RWPE2 (cell line): ENCODE data around the gene RNFT2.

Experiments used
- ATAC-seq: fragments of 200-7000 bp; cut with Tn5 transposase; 3 replicates; pipeline ENCODE4 v1.9.1; 2021; ENCODE audit warnings: low read depth
- DNase-seq: peaks from one replicate; pipeline ENCODE4 v3.0.0-alpha.2; 2020; ENCODE audit warnings: low spot score
- H3K27ac ChIP-seq: fragments of 450-650 bp; 2 replicates; pipeline ENCODE4 v1.5.1; 2017; ENCODE audit warnings: mild to moderate bottlenecking; ENCODE audit not compliant: poor library complexity, severe bottlenecking
- H3K27me3 ChIP-seq: fragments of 250-450 bp; sonication (Bioruptor Pico); 2 replicates; pipeline ENCODE4 v1.5.1; 2021; ENCODE audit warnings: mild to moderate bottlenecking, moderate library complexity; ENCODE audit not compliant: insufficient read depth, poor library complexity, severe bottlenecking
- H3K36me3 ChIP-seq: fragments of 250-450 bp; sonication (Bioruptor Pico); 2 replicates; pipeline ENCODE4 v1.5.1; 2020; ENCODE audit warnings: low read depth, mild to moderate bottlenecking, moderate library complexity
- H3K4me1 ChIP-seq: fragments of 250-450 bp; sonication (Bioruptor Pico); 2 replicates; pipeline ENCODE4 v1.5.1; 2021; ENCODE audit warnings: mild to moderate bottlenecking, moderate library complexity; ENCODE audit not compliant: insufficient read depth, poor library complexity, severe bottlenecking
- H3K4me3 ChIP-seq: fragments of 250-450 bp; sonication (Bioruptor Pico); 2 replicates; pipeline ENCODE4 v1.5.1; 2021; ENCODE audit warnings: mild to moderate bottlenecking, moderate library complexity; ENCODE audit not compliant: severe bottlenecking
- H3K9me3 ChIP-seq: fragments of 250-450 bp; sonication (Bioruptor Pico); 2 replicates; pipeline ENCODE4 v1.5.1; 2021; ENCODE audit warnings: mild to moderate bottlenecking, moderate library complexity; ENCODE audit not compliant: severe bottlenecking
- CTCF ChIP-seq: fragments of 450-650 bp; IDR thresholded peaks from one replicate; pipeline ENCODE4 v1.5.1; 2017; ENCODE audit warnings: mild to moderate bottlenecking, moderate library complexity; ENCODE audit not compliant: poor library complexity, severe bottlenecking

Gene RNFT2

DNA sequence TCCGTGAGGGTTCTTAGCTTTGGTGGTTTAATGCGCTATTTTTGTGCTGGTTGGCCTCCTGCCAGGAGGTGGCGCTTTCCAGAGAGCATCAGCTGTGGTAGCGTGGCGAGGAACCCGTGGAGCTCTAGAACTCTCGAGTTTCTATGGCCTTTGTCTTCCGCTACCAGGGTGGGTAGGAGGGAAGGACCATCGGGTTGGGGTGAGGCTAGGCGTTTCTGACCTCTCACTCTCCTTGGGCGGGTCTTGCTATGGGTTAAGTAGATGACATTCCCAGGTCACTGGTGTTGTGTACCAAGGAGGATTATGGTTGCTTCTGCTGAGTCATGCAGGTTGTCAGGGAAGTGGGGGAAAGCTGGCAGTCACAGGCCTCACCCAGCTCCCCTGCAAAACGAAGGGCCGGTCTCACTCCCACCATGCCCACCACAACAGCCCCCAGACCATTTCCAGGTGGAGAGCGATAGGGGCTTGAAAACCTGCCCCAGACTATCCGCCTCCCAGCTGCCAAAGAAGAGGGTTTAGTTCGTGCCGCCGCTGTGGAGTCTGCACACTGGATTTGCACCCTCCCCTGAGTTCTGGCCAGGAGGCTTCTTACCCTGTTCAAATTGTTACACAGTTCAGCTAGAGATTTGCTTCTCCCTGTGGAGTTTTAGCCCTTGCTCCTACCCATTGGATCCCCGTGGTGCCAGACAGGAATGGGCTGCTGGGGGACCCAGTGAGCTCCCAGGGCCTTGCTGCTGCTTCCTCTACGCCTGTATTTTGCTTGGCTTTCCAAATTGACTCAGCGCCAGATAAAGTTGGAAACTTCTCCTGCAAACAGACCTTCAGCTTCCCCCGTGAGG, 21.9 kb downstream of the RNFT2 start:
- Histone ChIP-seq H3K4me1 (no peaks in the 10 kb centered on the region), H3K27ac (no peak overlapping the region), H3K4me3 (no peak overlapping the region), H3K9me3 (no peaks in the 10 kb centered on the region), H3K36me3 (no peaks in the 10 kb centered on the region), H3K27me3 (no peaks in the 10 kb centered on the region)
- DNase-seq (no peak), ATAC-seq (no peak)
- peak; percentile 9 for TF ChIP-seq CTCF

GRCh38 chr12:116760622-116761020, 22.5 kb downstream of the RNFT2 start:
- H3K36me3 ChIP-seq, result no peaks in the 10 kb centered on the region
- ATAC-seq, result no peak
- no peak overlapping the region for H3K4me3 ChIP-seq
- TF ChIP-seq CTCF, result no peak
- H3K4me1 ChIP-seq, result no peaks in the 10 kb centered on the region
- H3K27ac ChIP-seq, result no peak overlapping the region
- DNase-seq, result no peak
- H3K9me3 ChIP-seq, result no peaks in the 10 kb centered on the region
- no peaks in the 10 kb centered on the region for H3K27me3 ChIP-seq

- no peaks in the 10 kb centered on the region for H3K27me3 ChIP-seq
- no peak overlapping the region for H3K4me3 ChIP-seq
- H3K36me3 ChIP-seq, result no peaks in the 10 kb centered on the region
- no peak overlapping the region for H3K27ac ChIP-seq
- DNase-seq, result no peak
- no peaks in the 10 kb centered on the region for H3K9me3 ChIP-seq
- TF ChIP-seq CTCF, result no peak
- no peak for ATAC-seq
- no peaks in the 10 kb centered on the region for H3K4me1 ChIP-seq
Observed at GRCh38 chr12:116761499-116761898, 23.4 kb downstream of the RNFT2 start.

GRCh38 chr12:116765271-116765670, 27.2 kb downstream of the RNFT2 start:
- Histone ChIP-seq H3K27me3 (no peaks in the 10 kb centered on the region), H3K4me1 (no peaks in the 10 kb centered on the region), H3K36me3 (no peaks in the 10 kb centered on the region), H3K9me3 (no peaks in the 10 kb centered on the region), H3K27ac (no peak overlapping the region), H3K4me3 (no peak overlapping the region)
- no peak for TF ChIP-seq CTCF
- no peak for ATAC-seq
- no peak for DNase-seq

DNA sequence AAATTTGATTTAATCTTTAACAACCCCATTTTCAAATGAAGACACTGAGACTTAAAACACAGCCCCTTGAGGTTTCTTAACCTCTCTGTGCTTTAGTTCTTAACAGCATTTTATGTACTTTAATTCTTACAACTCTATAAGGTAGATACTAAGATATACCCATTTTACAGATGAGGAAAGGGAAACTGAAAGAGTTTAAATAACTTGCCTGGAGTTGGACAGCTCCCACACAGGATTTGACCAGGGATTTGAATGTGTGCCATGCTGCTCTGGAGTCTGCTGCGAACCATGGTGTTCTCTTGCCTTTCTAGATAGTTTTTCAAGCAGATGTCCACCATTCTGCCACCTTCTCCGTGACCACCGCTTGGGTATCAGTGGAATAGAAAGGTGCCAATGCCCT, 28.2 kb downstream of the RNFT2 start:
- DNase-seq (no peak), ATAC-seq (no peak)
- no peak for TF ChIP-seq CTCF
- Histone ChIP-seq H3K4me3 (no peak overlapping the region), H3K27me3 (no peaks in the 10 kb centered on the region), H3K27ac (no peak overlapping the region), H3K4me1 (no peaks in the 10 kb centered on the region), H3K36me3 (no peaks in the 10 kb centered on the region), H3K9me3 (no peaks in the 10 kb centered on the region)
